Endothelial cell of umbilical vein (primary cell): ENCODE results near the gene CDC42.

Source experiments
- CTCF ChIP-seq, 2 donors: IDR thresholded peaks; 1 replicate in 1 of 2; 2 replicates in 1 of 2; pipeline ENCODE4 v1.5.1; 2011; ENCODE audit warnings: low read length in 2 of 2, mild to moderate bottlenecking in 2 of 2, moderate library complexity in 2 of 2, control low read depth in 1 of 2, inconsistent platforms in 1 of 2, low read depth in 1 of 2; ENCODE audit not compliant: insufficient read depth in 1 of 2; ENCODE audit errors: extremely low read depth in 1 of 2
- EZH2 ChIP-seq: IDR thresholded peaks from 2 replicates; pipeline ENCODE4 v1.6.1; 2012; ENCODE audit warnings: borderline replicate concordance, low read depth, mild to moderate bottlenecking, moderate library complexity, low read length, inconsistent platforms; ENCODE audit not compliant: severe bottlenecking
- POLR2A ChIP-seq: IDR thresholded peaks from 2 replicates; pipeline ENCODE4 v1.6.1; 2012; ENCODE audit warnings: low read depth, mild to moderate bottlenecking, control low read depth, low read length
- POLR2AphosphoS5 ChIP-seq: IDR thresholded peaks from 2 replicates; pipeline ENCODE4 v1.6.1; 2012; ENCODE audit warnings: low read depth, mild to moderate bottlenecking, control low read depth, low read length, moderate library complexity; ENCODE audit not compliant: insufficient read depth

GRCh38 chr1:22075718-22076117 is 23.2 kb downstream of the CDC42 start:
- TF ChIP-seq CTCF (IDR thresholded peaks at IDR 0.05; ENCODE audit: extremely low read depth in 1 of 2, insufficient read depth in 1 of 2, low read depth in 1 of 2, low read length in 2 of 2): no peak
- no peak for TF ChIP-seq POLR2AphosphoS5
- no peak for TF ChIP-seq POLR2A
- no peak for TF ChIP-seq EZH2
